Cardiac septum (tissue), 1 donor: Measurements from ENCODE around the gene ZNF567. TPM values are rescaled to one million over a fixed set of nuclear protein-coding genes. Genes with fewer than 3 reads are reported as not detected.
"Not testable (repeated sequence)": the region's sequence is repeated elsewhere in the genome, so short reads cannot be mapped to it uniquely, and the experiment has no call there.

Experiments used
- DNase-seq: peaks from one replicate; pipeline ENCODE4 v3.0.0-alpha.2; 2020; ENCODE audit warnings: low spot score
- intact Hi-C: fragments of 100-400 bp; cut with DNase I; formaldehyde crosslinking; loops from one replicate; pipeline ENCODE4 v1.14.0; 2022
- long read RNA-seq: library from polyadenylated mRNA; unstranded; transcript quantifications from one replicate; pipeline ENCODE4 v2.0.0, GENCODE V29; 2021
- total RNA-seq: library from RNA; stranded (reverse); fragmentation: NEBNext Ultra II Directional; extraction: Animal tissue kit (Norgen Biotek cat#: 25700); gene quantifications from one replicate; pipeline ENCODE4 v1.2.1, GENCODE V29; 2021
- donor health status: DM: no; HTN: no; CAD: no.

ZNF567 gene
- 3.0 TPM for total RNA-seq
- long read RNA-seq, partial matches to known transcripts, result 0 of 6 reads
- long read RNA-seq, other reads (novel, unspliced or antisense), result 5 of 6 reads

GRCh38 chr19:36687214-36688056, at the start of gene ZNF567:
Gene ZNF567, plus strand, starts transcription at chr19:36687612. Its CDS starts 7,256 bp downstream, at chr19:36694868.
- intact Hi-C loops, result loop anchor here (1.0 to 5.0 kb wide), 4 partner anchors 21 to 780 kb away; partner anchors contain the start of genes ZNF461, ZNF569, ZNF570 and ZNF850
- DNase-seq, result peak; percentile 98

- intact Hi-C loops, result no loop called here
- no peak for DNase-seq
Measured at GRCh38 chr19:36638862-36639510, 48.4 kb upstream of the ZNF567 start.

GRCh38 chr19:36646746-36647145, 40.7 kb upstream of the ZNF567 start:
- DNase-seq, result no peak
- intact Hi-C loops, result no loop called here

GRCh38 chr19:36652958-36653357, 34.5 kb upstream of the ZNF567 start:
- intact Hi-C loops, result no loop called here
- DNase-seq, result no peak

- intact Hi-C loops, result loop anchor here (1.0 kb wide), 1 partner anchor 21 kb away; the partner anchor contains the start of gene ZNF567
- DNase-seq, result no peak
Measured at GRCh38 chr19:36665832-36666231, 21.6 kb upstream of the ZNF567 start.

- intact Hi-C loops, result no loop called here
- DNase-seq, result no peak
Measured at GRCh38 chr19:36668646-36669045, 18.8 kb upstream of the ZNF567 start.

GRCh38 chr19:36672368-36672767, 15.0 kb upstream of the ZNF567 start:
- no peak for DNase-seq
- intact Hi-C loops, result no loop called here

- intact Hi-C loops, result no loop called here
- DNase-seq, result no peak
Measured at GRCh38 chr19:36674201-36674600, 13.2 kb upstream of the ZNF567 start.

- no peak for DNase-seq
- intact Hi-C loops, result no loop called here
Measured at GRCh38 chr19:36679455-36679854, 8.0 kb upstream of the ZNF567 start.

- intact Hi-C loops, result loop anchor here (5.0 kb wide), 2 partner anchors 86 to 781 kb away; partner anchors contain the start of genes ZNF569, ZNF570 and ZNF850
- DNase-seq, result no peak
Measured at GRCh38 chr19:36685835-36686234, 1.6 kb upstream of the ZNF567 start.

- DNase-seq, result no peak
- intact Hi-C loops, result loop anchor here (1.0 to 5.0 kb wide), 4 partner anchors 20 to 781 kb away; partner anchors contain the start of genes ZNF461, ZNF569, ZNF570 and ZNF850
Measured at GRCh38 chr19:36686365-36687213, 823 bp upstream of the ZNF567 start.

- intact Hi-C loops, result loop anchor here (5.0 kb wide), 2 partner anchors 84 to 779 kb away; partner anchors contain the start of genes ZNF569, ZNF570 and ZNF850
- DNase-seq, result no peak
Measured at GRCh38 chr19:36688058-36688457, 646 bp downstream of the ZNF567 start.

- intact Hi-C loops, result no loop called here
Measured at GRCh38 chr19:36707134-36707533, 19.7 kb downstream of the ZNF567 start.

GRCh38 chr19:36709423-36709822, 22.0 kb downstream of the ZNF567 start:
- intact Hi-C loops, result no loop called here
- DNase-seq, result no peak

More at GRCh38 chr19:36707134-36707533, 19.7 kb downstream of the ZNF567 start:
- DNase-seq, result no peak

- DNase-seq, result no peak
- intact Hi-C loops, result no loop called here
Measured at GRCh38 chr19:36719687-36720556, 32.5 kb downstream of the ZNF567 start.

- intact Hi-C loops, result not testable (repeated sequence)
Measured at GRCh38 chr19:36736166-36736565, 48.8 kb downstream of the ZNF567 start.

GRCh38 chr19:36745870-36746269, 58.5 kb downstream of the ZNF567 start:
- DNase-seq, result no peak
- intact Hi-C loops, result no loop called here

More at GRCh38 chr19:36736166-36736565, 48.8 kb downstream of the ZNF567 start:
- DNase-seq, result not testable (repeated sequence)

- no peak for DNase-seq
- intact Hi-C loops, result no loop called here
Measured at GRCh38 chr19:36747750-36748149, 60.3 kb downstream of the ZNF567 start.
